ENCODE measurements around the gene NSMCE1.

- TF ChIP-seq CTCF (IDR thresholded peaks at IDR 0.05; ENCODE audit: borderline replicate concordance, extremely low read depth, low read length, poor library complexity, severe bottlenecking) (no peak), EZH2 (IDR thresholded peaks at IDR 0.05; ENCODE audit: borderline replicate concordance, low read depth, low read length, severe bottlenecking) (no peak)
These were observed 40.2 kb upstream of the NSMCE1 start for GRCh38 chr16:27308792-27309191.
